ENCODE measurements around the gene PLEK2.

Gene PLEK2

GRCh38 chr14:67396381-67396970, 15.5 kb downstream of the PLEK2 start:
- no peak for DNase-seq

- no peak for DNase-seq
Measured at GRCh38 chr14:67395876-67396189, 16.1 kb downstream of the PLEK2 start.

- no peak for DNase-seq
Measured at GRCh38 chr14:67395086-67395875, 16.7 kb downstream of the PLEK2 start.

- DNase-seq: no peak
Measured at GRCh38 chr14:67393689-67394088, 18.3 kb downstream of the PLEK2 start.

GRCh38 chr14:67392800-67393199, 19.2 kb downstream of the PLEK2 start:
- DNase-seq: no peak

- DNase-seq: no peak
Measured at GRCh38 chr14:67392123-67392522, 19.8 kb downstream of the PLEK2 start.

GRCh38 chr14:67391268-67391667, 20.7 kb downstream of the PLEK2 start:
- DNase-seq: no peak

- no peak for DNase-seq
Measured at GRCh38 chr14:67389811-67390534, 22.0 kb downstream of the PLEK2 start.

GRCh38 chr14:67389275-67389674, 22.7 kb downstream of the PLEK2 start:
- DNase-seq: no peak

GRCh38 chr14:67387195-67387594, 24.8 kb downstream of the PLEK2 start:
- no peak for DNase-seq

- no peak for DNase-seq
Measured at GRCh38 chr14:67385618-67386017, 26.3 kb downstream of the PLEK2 start.

GRCh38 chr14:67385120-67385519, 26.8 kb downstream of the PLEK2 start:
- DNase-seq: no peak

GRCh38 chr14:67377916-67378315, 34.0 kb downstream of the PLEK2 start:
- no peak for DNase-seq

GRCh38 chr14:67373347-67373746, 38.6 kb downstream of the PLEK2 start:
- no peak for DNase-seq

GRCh38 chr14:67372833-67373232, 39.1 kb downstream of the PLEK2 start:
- DNase-seq: no peak

- no peak for DNase-seq
Measured at GRCh38 chr14:67371247-67372148, 40.5 kb downstream of the PLEK2 start.

GRCh38 chr14:67370830-67371229, 41.1 kb downstream of the PLEK2 start:
- DNase-seq: no peak

GRCh38 chr14:67365476-67365875, 46.5 kb downstream of the PLEK2 start:
- no peak for DNase-seq

- DNase-seq: no peak
Measured at GRCh38 chr14:67360470-67361206, 51.3 kb downstream of the PLEK2 start.

- DNase-seq: peak; percentile 96
Measured at GRCh38 chr14:67359775-67360469, 52.0 kb downstream of the PLEK2 start, which contains the start of the genes ATP6V1D and EIF2S1. TSS of gene ATP6V1D (minus strand) at chr14:67359804. CDS start at chr14:67359698, 106 bp downstream. TSS of gene EIF2S1 (plus strand) at chr14:67360328. CDS start at chr14:67364768, 4,440 bp downstream.
